ENCODE measurements around the gene TEX2. TPM values are rescaled to one million over a fixed set of nuclear protein-coding genes. Genes with fewer than 3 reads are reported as not detected.
"Not testable (repeated sequence)": the region's sequence is repeated elsewhere in the genome, so short reads cannot be mapped to it uniquely, and the experiment has no call there.

The TEX2 gene
- total RNA-seq, 2 experiments from 2014 or later = 14.3 to 16.8 TPM

- CTCF ChIA-PET = interaction anchor here (0.7 to 1.6 kb wide), 5 partner anchors 13 to 259 kb away, joined by 3 to 4 read pairs (median 3); no protein-coding TSS in a partner anchor
- H3K27me3 Mint-ChIP-seq = no peaks in the 10 kb centered on the region
- POLR2A ChIA-PET = no interaction called here
- no peak overlapping the region for H3K4me3 Mint-ChIP-seq
- DNase-seq = no peak
- H3K9me3 Mint-ChIP-seq = no peaks in the 10 kb centered on the region
- H3K4me1 Mint-ChIP-seq = no peaks in the 10 kb centered on the region
- no peak overlapping the region for H3K27ac Mint-ChIP-seq
- peaks cover 16% of the 10 kb centered on the region for H3K36me3 Mint-ChIP-seq (ENCODE audit: low read depth)
Observed at GRCh38 chr17:64178011-64178825, 84.8 kb downstream of the TEX2 start.

- Mint-ChIP-seq H3K9me3 (no peaks in the 10 kb centered on the region), H3K4me1 (no peaks in the 10 kb centered on the region), H3K27ac (no peak overlapping the region), H3K27me3 (no peaks in the 10 kb centered on the region), H3K36me3 (ENCODE audit: low read depth) (peaks cover 14% of the 10 kb centered on the region), H3K4me3 (no peak overlapping the region)
- POLR2A ChIA-PET = no interaction called here
- no peak for DNase-seq
- CTCF ChIA-PET = interaction anchor here (0.7 to 1.6 kb wide), 5 partner anchors 8 to 258 kb away, joined by 3 to 4 read pairs (median 3); no protein-coding TSS in a partner anchor
Observed at GRCh38 chr17:64177311-64178010, 85.6 kb downstream of the TEX2 start.

- CTCF ChIA-PET = interaction anchor here (1.0 kb wide), 1 partner anchor 9 kb away, joined by 3 read pairs; no protein-coding TSS in a partner anchor
- no peaks in the 10 kb centered on the region for H3K4me1 Mint-ChIP-seq
- POLR2A ChIA-PET = no interaction called here
- no peaks in the 10 kb centered on the region for H3K9me3 Mint-ChIP-seq
- DNase-seq = no peak
- H3K4me3 Mint-ChIP-seq = no peak overlapping the region
- H3K27me3 Mint-ChIP-seq = no peaks in the 10 kb centered on the region
- H3K27ac Mint-ChIP-seq = no peak overlapping the region
- peaks cover 13% of the 10 kb centered on the region for H3K36me3 Mint-ChIP-seq (ENCODE audit: low read depth)
Observed at GRCh38 chr17:64176556-64176955, 86.5 kb downstream of the TEX2 start.

GRCh38 chr17:64174686-64175456 lies 88.2 kb downstream of the TEX2 start:
- CTCF ChIA-PET = interaction anchor here (1.0 kb wide), 1 partner anchor 150 kb away, joined by 3 read pairs; no protein-coding TSS in a partner anchor
- Mint-ChIP-seq H3K36me3 (ENCODE audit: low read depth) (peaks cover 24% of the 10 kb centered on the region), H3K9me3 (no peaks in the 10 kb centered on the region), H3K4me3 (no peak overlapping the region), H3K27ac (no peak overlapping the region), H3K4me1 (no peaks in the 10 kb centered on the region), H3K27me3 (no peaks in the 10 kb centered on the region)
- no peak for DNase-seq
- POLR2A ChIA-PET = no interaction called here

- Mint-ChIP-seq H3K27ac (no peak overlapping the region), H3K9me3 (no peaks in the 10 kb centered on the region), H3K27me3 (no peaks in the 10 kb centered on the region), H3K4me3 (no peak overlapping the region), H3K36me3 (ENCODE audit: low read depth) (peaks cover 18% of the 10 kb centered on the region), H3K4me1 (no peaks in the 10 kb centered on the region)
- ChIA-PET CTCF (no interaction called here), POLR2A (no interaction called here)
- no peak for DNase-seq
Observed at GRCh38 chr17:64173646-64174045, 89.4 kb downstream of the TEX2 start.

GRCh38 chr17:64172510-64172909 lies 90.5 kb downstream of the TEX2 start:
- Mint-ChIP-seq H3K27ac (no peak overlapping the region), H3K4me1 (no peaks in the 10 kb centered on the region), H3K36me3 (ENCODE audit: low read depth) (peaks cover 18% of the 10 kb centered on the region), H3K27me3 (no peaks in the 10 kb centered on the region), H3K4me3 (no peak overlapping the region), H3K9me3 (no peaks in the 10 kb centered on the region)
- DNase-seq = no peak
- ChIA-PET POLR2A (no interaction called here), CTCF (no interaction called here)

GRCh38 chr17:64171041-64171440 lies 92.0 kb downstream of the TEX2 start:
- Mint-ChIP-seq H3K27me3 (no peaks in the 10 kb centered on the region), H3K27ac (no peak overlapping the region), H3K36me3 (ENCODE audit: low read depth) (peaks cover 23% of the 10 kb centered on the region), H3K4me3 (no peak overlapping the region), H3K4me1 (no peaks in the 10 kb centered on the region), H3K9me3 (no peaks in the 10 kb centered on the region)
- ChIA-PET CTCF (no interaction called here), POLR2A (no interaction called here)
- DNase-seq = no peak

- ChIA-PET POLR2A (no interaction called here), CTCF (interaction anchor here (0.6 to 0.7 kb wide), 2 partner anchors 23 to 76 kb away, joined by 3 to 4 read pairs; no protein-coding TSS in a partner anchor)
- Mint-ChIP-seq H3K36me3 (ENCODE audit: low read depth) (peaks cover 23% of the 10 kb centered on the region), H3K27ac (no peak overlapping the region), H3K9me3 (no peaks in the 10 kb centered on the region), H3K4me1 (no peaks in the 10 kb centered on the region), H3K27me3 (no peaks in the 10 kb centered on the region), H3K4me3 (no peak overlapping the region)
- DNase-seq = no peak
Observed at GRCh38 chr17:64170286-64170685, 92.8 kb downstream of the TEX2 start.

- DNase-seq, POLR2A ChIA-PET, H3K27me3 Mint-ChIP-seq, H3K4me3 Mint-ChIP-seq, H3K4me1 Mint-ChIP-seq, H3K27ac Mint-ChIP-seq, H3K9me3 Mint-ChIP-seq: not testable (repeated sequence)
- H3K36me3 Mint-ChIP-seq (ENCODE audit: low read depth) = peaks cover 23% of the 10 kb centered on the region
- CTCF ChIA-PET = interaction anchor here (0.5 to 1.5 kb wide), 5 partner anchors 30 to 1800 kb away, joined by 3 read pairs; no protein-coding TSS in a partner anchor
Observed at GRCh38 chr17:64167666-64168065, 95.4 kb downstream of the TEX2 start.

- no peaks in the 10 kb centered on the region for H3K27me3 Mint-ChIP-seq
- H3K9me3 Mint-ChIP-seq = no peaks in the 10 kb centered on the region
- CTCF ChIA-PET = interaction anchor here (1.5 kb wide), 1 partner anchor 109 kb away, joined by 3 read pairs; no protein-coding TSS in a partner anchor
- H3K36me3 Mint-ChIP-seq (ENCODE audit: low read depth) = peaks cover 22% of the 10 kb centered on the region
- no peak overlapping the region for H3K27ac Mint-ChIP-seq
- no peak overlapping the region for H3K4me3 Mint-ChIP-seq
- POLR2A ChIA-PET = no interaction called here
- no peak for DNase-seq
- H3K4me1 Mint-ChIP-seq = no peaks in the 10 kb centered on the region
Observed at GRCh38 chr17:64166876-64167275, 96.2 kb downstream of the TEX2 start.

GRCh38 chr17:64165347-64165746 lies 97.7 kb downstream of the TEX2 start:
- H3K9me3 Mint-ChIP-seq = no peaks in the 10 kb centered on the region
- ChIA-PET CTCF (interaction anchor here (0.6 kb wide), 1 partner anchor 41 kb away, joined by 3 read pairs; no protein-coding TSS in a partner anchor), POLR2A (no interaction called here)
- no peak overlapping the region for H3K4me3 Mint-ChIP-seq
- H3K36me3 Mint-ChIP-seq (ENCODE audit: low read depth) = peaks cover 13% of the 10 kb centered on the region
- H3K4me1 Mint-ChIP-seq = no peaks in the 10 kb centered on the region
- H3K27ac Mint-ChIP-seq = no peak overlapping the region
- no peaks in the 10 kb centered on the region for H3K27me3 Mint-ChIP-seq
- no peak for DNase-seq

- CTCF ChIA-PET = no interaction called here
- Mint-ChIP-seq H3K9me3 (no peaks in the 10 kb centered on the region), H3K27me3 (no peaks in the 10 kb centered on the region), H3K27ac (no peak overlapping the region), H3K4me3 (no peak overlapping the region), H3K36me3 (ENCODE audit: low read depth) (peaks cover 7% of the 10 kb centered on the region), H3K4me1 (no peaks in the 10 kb centered on the region)
- POLR2A ChIA-PET = interaction anchor here (0.6 to 0.7 kb wide), 2 partner anchors 111 to 229 kb away, joined by 3 to 4 read pairs; no protein-coding TSS in a partner anchor
- no peak for DNase-seq
Observed at GRCh38 chr17:64164596-64165285, 98.3 kb downstream of the TEX2 start.

All from activated CD4-positive, alpha-beta T cell treated with anti-CD3 and anti-CD28 coated beads, Interleukin-2, amount 10 ng/mL, durations not matched to agents 7 days and 5 days (primary cell).